ENCODE results near the gene CEACAM5. TPM values are rescaled to one million over a fixed set of nuclear protein-coding genes. Genes with fewer than 3 reads are reported as not detected.
"Not testable (repeated sequence)": the region's sequence is repeated elsewhere in the genome, so short reads cannot be mapped to it uniquely, and the experiment has no call there.

Gene CEACAM5
- total RNA-seq, 1 experiment from 2014 or later, result 1.1 TPM

DNA sequence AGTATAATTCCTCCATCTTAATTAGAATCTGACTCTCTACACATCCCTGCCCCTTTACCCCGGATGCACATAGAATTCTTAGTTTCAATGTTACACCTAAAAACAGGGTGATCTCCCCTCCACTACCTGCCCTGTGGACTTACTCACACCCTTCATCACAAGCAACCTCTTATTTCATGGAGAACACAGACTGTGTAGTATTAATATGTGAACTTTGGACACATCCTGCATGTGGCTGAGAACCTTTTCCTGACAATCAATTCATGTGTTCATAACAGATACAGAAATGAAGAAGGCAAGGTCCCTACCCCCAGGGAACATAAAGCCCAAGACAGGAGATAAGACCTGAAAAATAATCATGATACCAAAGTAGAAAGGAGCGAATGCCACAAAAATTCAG lies 58.7 kb downstream of the CEACAM5 start:
- Mint-ChIP-seq H3K9me3 (ENCODE audit: low read depth, unreplicated experiment) (no peaks in the 10 kb centered on the region), H3K27ac (ENCODE audit: unreplicated experiment) (peak overlapping the region; percentile 2), H3K4me3 (ENCODE audit: low read depth, unreplicated experiment) (no peak overlapping the region), H3K27me3 (ENCODE audit: unreplicated experiment) (no peaks in the 10 kb centered on the region), H3K4me1 (ENCODE audit: low read depth, unreplicated experiment) (peaks cover 19% of the 10 kb centered on the region), H3K36me3 (ENCODE audit: insufficient read depth, unreplicated experiment) (no peaks in the 10 kb centered on the region)
- DNase-seq, result no peak
- TF ChIP-seq, protein P1, sequence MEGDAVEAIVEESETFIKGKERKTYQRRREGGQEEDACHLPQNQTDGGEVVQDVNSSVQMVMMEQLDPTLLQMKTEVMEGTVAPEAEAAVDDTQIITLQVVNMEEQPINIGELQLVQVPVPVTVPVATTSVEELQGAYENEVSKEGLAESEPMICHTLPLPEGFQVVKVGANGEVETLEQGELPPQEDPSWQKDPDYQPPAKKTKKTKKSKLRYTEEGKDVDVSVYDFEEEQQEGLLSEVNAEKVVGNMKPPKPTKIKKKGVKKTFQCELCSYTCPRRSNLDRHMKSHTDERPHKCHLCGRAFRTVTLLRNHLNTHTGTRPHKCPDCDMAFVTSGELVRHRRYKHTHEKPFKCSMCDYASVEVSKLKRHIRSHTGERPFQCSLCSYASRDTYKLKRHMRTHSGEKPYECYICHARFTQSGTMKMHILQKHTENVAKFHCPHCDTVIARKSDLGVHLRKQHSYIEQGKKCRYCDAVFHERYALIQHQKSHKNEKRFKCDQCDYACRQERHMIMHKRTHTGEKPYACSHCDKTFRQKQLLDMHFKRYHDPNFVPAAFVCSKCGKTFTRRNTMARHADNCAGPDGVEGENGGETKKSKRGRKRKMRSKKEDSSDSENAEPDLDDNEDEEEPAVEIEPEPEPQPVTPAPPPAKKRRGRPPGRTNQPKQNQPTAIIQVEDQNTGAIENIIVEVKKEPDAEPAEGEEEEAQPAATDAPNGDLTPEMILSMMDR (IDR thresholded peaks at IDR 0.05; ENCODE audit: unreplicated experiment), result no peak
- CTCF ChIA-PET, result no interaction called here
- intact Hi-C loops (cut with micrococcal nuclease; ENCODE audit: unreplicated experiment), result no loop called here
- BruUV-seq (replicated peaks), result no TSS peak

DNA sequence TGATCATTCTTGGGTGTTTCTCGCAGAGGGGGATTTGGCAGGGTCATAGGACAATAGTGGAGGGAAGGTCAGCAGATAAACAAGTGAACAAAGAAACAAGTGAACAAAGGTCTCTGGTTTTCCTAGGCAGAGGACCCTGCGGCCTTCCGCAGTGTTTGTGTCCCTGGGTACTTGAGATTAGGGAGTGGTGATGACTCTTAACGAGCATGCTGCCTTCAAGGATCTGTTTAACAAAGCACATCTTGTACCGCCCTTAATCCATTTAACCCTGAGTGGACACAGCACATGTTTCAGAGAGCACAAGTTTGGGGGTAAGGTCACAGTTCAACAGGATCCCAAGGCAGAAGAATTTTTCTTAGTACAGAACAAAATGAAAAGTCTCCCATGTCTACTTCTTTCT lies 59.7 kb downstream of the CEACAM5 start:
- H3K9me3 Mint-ChIP-seq (ENCODE audit: low read depth, unreplicated experiment); H3K36me3 Mint-ChIP-seq (ENCODE audit: insufficient read depth, unreplicated experiment); H3K4me3 Mint-ChIP-seq (ENCODE audit: low read depth, unreplicated experiment); H3K27me3 Mint-ChIP-seq (ENCODE audit: unreplicated experiment); BruUV-seq (replicated peaks); DNase-seq; intact Hi-C loops (cut with micrococcal nuclease; ENCODE audit: unreplicated experiment); CTCF ChIA-PET; H3K27ac Mint-ChIP-seq (ENCODE audit: unreplicated experiment): not testable (repeated sequence)
- peaks cover 29% of the 10 kb centered on the region for H3K4me1 Mint-ChIP-seq (ENCODE audit: low read depth, unreplicated experiment)

DNA sequence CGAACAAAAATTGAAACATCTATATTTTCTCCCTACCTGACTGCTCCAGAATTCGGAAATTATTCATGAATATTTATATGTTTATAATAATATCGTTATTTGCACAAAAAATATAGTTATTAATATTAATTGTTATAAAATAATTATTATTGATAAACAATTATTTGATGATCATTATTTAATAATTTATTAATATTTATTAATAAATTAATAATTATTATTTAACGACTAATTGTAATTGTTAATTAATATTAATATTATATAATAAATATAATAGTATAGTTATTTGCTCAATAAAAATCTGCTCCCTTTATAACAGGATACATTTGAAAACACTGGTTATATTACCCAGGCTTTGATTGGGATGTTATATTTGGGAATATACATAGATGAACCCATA lies 61.2 kb downstream of the CEACAM5 start:
- TF ChIP-seq, protein P1 (IDR thresholded peaks at IDR 0.05; ENCODE audit: unreplicated experiment), result no peak
- Mint-ChIP-seq H3K9me3 (ENCODE audit: low read depth, unreplicated experiment) (no peaks in the 10 kb centered on the region), H3K36me3 (ENCODE audit: insufficient read depth, unreplicated experiment) (peaks cover 9% of the 10 kb centered on the region), H3K27me3 (ENCODE audit: unreplicated experiment) (no peaks in the 10 kb centered on the region), H3K27ac (ENCODE audit: unreplicated experiment) (no peak overlapping the region), H3K4me3 (ENCODE audit: low read depth, unreplicated experiment) (no peak overlapping the region), H3K4me1 (ENCODE audit: low read depth, unreplicated experiment) (peaks cover 44% of the 10 kb centered on the region)
- no peak for DNase-seq
- CTCF ChIA-PET, result no interaction called here
- intact Hi-C loops (cut with micrococcal nuclease; ENCODE audit: unreplicated experiment), result no loop called here
- BruUV-seq (replicated peaks), result no TSS peak

DNA sequence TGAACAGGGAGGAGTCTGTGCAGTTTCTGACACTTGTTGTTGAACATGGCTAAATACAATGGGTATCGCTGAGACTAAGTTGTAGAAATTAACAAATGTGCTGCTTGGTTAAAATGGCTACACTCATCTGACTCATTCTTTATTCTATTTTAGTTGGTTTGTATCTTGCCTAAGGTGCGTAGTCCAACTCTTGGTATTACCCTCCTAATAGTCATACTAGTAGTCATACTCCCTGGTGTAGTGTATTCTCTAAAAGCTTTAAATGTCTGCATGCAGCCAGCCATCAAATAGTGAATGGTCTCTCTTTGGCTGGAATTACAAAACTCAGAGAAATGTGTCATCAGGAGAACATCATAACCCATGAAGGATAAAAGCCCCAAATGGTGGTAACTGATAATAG lies 63.0 kb downstream of the CEACAM5 start:
- DNase-seq, result no peak
- intact Hi-C loops (cut with micrococcal nuclease; ENCODE audit: unreplicated experiment), result no loop called here
- Mint-ChIP-seq H3K27ac (ENCODE audit: unreplicated experiment) (no peak overlapping the region), H3K36me3 (ENCODE audit: insufficient read depth, unreplicated experiment) (peaks cover 19% of the 10 kb centered on the region), H3K4me3 (ENCODE audit: low read depth, unreplicated experiment) (no peak overlapping the region), H3K27me3 (ENCODE audit: unreplicated experiment) (no peaks in the 10 kb centered on the region), H3K9me3 (ENCODE audit: low read depth, unreplicated experiment) (no peaks in the 10 kb centered on the region), H3K4me1 (ENCODE audit: low read depth, unreplicated experiment) (peaks cover 62% of the 10 kb centered on the region)
- CTCF ChIA-PET, result interaction anchor here (1.4 kb wide), 1 partner anchor 18 kb away, joined by 3 read pairs; no protein-coding TSS in a partner anchor
- BruUV-seq (replicated peaks), result TSS peak; percentile 66
- TF ChIP-seq, protein P1 (IDR thresholded peaks at IDR 0.05; ENCODE audit: unreplicated experiment), result no peak

DNA sequence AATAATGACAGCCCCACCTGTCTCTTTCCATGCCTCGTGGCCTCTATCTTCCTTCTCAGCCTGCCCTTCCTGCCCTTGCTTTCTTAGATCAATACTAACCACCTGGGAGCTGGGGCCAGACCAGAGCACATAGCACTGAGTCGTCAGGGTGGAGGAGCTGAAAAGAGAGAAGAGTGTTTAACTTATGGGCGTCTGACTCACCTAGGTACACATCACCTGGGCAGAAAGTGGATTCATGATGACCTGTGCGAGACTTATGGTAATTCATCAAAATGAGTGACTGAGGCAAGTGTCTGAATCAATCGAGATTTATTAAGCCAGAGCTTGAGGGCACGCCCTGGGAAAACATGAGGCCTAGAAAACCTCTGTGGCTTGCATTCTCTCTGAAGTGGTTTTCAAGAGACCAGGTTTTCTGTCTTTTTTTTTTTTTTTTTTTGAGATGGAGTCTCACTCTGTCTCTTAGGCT lies 66.1 kb downstream of the CEACAM5 start:
- Mint-ChIP-seq H3K27me3 (ENCODE audit: unreplicated experiment) (no peaks in the 10 kb centered on the region), H3K4me1 (ENCODE audit: low read depth, unreplicated experiment) (peaks cover 83% of the 10 kb centered on the region), H3K36me3 (ENCODE audit: insufficient read depth, unreplicated experiment) (peaks cover 31% of the 10 kb centered on the region), H3K9me3 (ENCODE audit: low read depth, unreplicated experiment) (peaks cover 2% of the 10 kb centered on the region), H3K4me3 (ENCODE audit: low read depth, unreplicated experiment) (peak overlapping the region; percentile 50), H3K27ac (ENCODE audit: unreplicated experiment) (peak overlapping the region; percentile 99)
- BruUV-seq (replicated peaks), result no TSS peak
- intact Hi-C loops (cut with micrococcal nuclease; ENCODE audit: unreplicated experiment), result no loop called here
- CTCF ChIA-PET, result interaction anchor here (0.6 to 3.9 kb wide), 16 partner anchors 8 to 798 kb away, joined by 3 to 66 read pairs (median 6); partner anchors contain the start of gene CEACAM6
- TF ChIP-seq, protein P1 (IDR thresholded peaks at IDR 0.05; ENCODE audit: unreplicated experiment), result no peak
- DNase-seq, result peak; percentile 90

All from Calu3 (cell line).